NCI-H446 treated with DMSO at 0.1 percent for 48 hours (cell line): ENCODE measurements around the gene DSE.
"Not testable (repeated sequence)": the region's sequence is repeated elsewhere in the genome, so short reads cannot be mapped to it uniquely, and the experiment has no call there.

Experiments used
- DNase-seq: peaks from one replicate; lab custom pipeline; 2025; lab: John Stamatoyannopoulos, UW

The DSE gene

DNA sequence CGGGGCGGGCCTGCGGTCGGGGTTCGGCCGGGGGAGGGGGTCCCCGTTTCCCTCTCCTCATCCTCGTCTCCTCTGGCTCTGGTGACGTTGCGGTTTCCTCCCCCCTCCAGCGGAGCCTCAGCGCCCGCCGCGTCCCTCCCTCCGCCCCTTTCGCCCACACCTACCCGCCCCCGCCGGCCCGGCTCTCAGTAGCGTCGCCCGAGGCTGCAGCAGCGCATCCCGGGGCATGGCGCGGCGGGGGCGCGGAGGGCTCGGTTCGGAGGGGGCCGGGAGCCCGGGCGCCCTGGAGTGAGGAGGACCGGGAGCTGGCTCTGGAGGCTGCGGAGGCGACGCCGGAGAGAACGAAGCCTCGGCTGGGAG lies at the start of gene DSE:
Gene DSE (plus strand): TSS at position 188 of the 360 bp plus-strand sequence. CDS start 28,304 bp downstream, outside the sequence.
- DNase-seq, result no peak

DNA sequence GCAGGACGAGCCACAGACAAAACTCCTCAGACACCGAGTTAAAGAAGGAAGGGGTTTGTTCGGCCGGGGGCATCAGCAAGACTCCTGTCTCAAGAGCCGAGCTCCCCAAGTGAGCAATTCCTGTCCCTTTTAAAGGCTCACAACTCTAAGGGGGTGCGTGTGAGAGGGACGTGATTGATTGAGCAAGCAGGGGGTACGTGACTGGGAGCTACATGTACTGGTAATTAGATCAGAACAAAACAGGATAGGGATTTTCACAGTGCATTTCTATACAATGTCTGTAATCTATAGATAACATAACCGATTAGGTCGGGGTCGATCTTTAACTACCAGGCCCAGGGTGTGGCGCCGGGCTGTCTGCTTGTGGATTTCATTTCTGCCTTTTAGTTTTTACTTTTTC lies 48.8 kb upstream of the DSE start:
- DNase-seq, result not testable (repeated sequence)

- DNase-seq, result no peak
Measured at GRCh38 chr6:116323863-116324262, 46.9 kb upstream of the DSE start.

- not testable (repeated sequence) for DNase-seq
Measured at GRCh38 chr6:116325634-116326132, 45.1 kb upstream of the DSE start.

- no peak for DNase-seq
Measured at GRCh38 chr6:116326181-116326671, 44.5 kb upstream of the DSE start.

DNA sequence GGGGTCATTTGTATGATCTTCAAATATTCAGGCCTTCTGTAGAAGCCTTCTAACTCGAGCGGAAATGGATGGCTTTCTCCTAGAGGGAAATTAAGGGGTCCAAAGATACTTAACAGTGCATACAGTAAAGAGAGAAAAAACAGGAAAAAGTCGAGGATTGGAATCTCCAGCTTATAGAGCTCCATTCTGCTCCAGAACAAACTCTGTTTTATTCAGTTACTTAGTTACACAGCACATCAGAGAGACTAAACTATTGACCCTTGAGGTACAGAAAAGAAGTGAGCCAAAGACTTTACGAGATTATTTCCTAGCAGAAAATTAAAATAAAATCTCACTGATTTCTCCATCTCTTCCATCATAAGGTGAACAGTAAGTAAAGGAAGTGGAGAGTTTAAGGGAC lies 43.8 kb upstream of the DSE start:
- no peak for DNase-seq

- no peak for DNase-seq
Measured at GRCh38 chr6:116327803-116328527, 42.8 kb upstream of the DSE start.

DNA sequence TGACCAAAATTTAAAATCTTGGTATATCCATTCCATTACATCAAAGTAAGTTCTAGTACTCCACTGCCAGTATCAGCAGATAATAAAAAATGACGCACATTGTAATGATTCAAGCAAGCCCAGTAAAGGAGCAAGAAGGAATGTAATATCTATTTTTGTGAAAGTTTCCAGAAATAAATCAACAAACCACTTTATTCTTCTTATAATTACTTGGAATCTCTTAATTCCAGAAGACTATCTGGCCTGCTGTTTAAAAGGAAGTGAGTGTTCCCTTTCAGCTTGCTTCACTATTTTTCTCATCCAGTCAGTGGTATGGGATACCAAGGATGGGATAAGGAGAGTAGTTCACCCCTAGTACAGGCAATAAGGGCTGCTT lies 42.2 kb upstream of the DSE start:
- DNase-seq, result no peak

DNA sequence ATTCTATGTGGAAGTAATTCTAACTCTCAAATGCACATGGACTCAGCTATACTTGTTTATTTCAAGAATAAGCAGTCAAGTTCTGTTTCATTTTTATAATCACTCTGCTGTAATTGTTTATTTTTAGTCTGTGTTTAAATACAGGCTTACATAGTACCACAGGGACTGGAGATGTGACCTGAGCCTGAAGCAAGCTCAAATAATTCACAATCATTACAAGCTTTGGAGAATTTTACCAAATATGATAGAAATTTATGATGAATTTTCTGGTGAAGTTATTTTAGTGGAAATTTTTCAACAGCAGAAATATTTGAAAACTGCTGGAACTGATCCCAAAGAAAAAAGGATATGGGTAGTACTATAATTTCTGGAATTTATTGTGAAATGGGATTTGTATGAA lies 41.6 kb upstream of the DSE start:
- no peak for DNase-seq

GRCh38 chr6:116330511-116330910 lies 40.2 kb upstream of the DSE start:
- no peak for DNase-seq

DNA sequence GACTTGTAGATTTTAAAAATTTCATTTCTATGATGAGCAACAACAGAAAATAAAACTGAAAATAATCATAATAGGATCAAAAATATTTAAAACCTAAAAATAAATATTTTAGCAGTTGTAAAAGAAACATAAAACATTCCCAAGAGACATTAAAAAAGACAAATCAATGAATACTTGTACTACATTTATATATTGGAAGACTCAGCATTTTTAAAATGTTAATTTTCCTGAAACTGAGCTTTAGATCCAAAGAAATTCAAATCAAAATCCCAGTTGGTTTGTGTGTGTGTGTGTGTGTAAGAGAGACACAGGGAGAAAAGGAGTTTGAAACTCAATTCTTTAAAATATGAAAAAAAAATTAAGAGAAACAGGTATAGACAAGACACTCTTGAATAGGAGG lies 38.7 kb upstream of the DSE start:
- no peak for DNase-seq

DNA sequence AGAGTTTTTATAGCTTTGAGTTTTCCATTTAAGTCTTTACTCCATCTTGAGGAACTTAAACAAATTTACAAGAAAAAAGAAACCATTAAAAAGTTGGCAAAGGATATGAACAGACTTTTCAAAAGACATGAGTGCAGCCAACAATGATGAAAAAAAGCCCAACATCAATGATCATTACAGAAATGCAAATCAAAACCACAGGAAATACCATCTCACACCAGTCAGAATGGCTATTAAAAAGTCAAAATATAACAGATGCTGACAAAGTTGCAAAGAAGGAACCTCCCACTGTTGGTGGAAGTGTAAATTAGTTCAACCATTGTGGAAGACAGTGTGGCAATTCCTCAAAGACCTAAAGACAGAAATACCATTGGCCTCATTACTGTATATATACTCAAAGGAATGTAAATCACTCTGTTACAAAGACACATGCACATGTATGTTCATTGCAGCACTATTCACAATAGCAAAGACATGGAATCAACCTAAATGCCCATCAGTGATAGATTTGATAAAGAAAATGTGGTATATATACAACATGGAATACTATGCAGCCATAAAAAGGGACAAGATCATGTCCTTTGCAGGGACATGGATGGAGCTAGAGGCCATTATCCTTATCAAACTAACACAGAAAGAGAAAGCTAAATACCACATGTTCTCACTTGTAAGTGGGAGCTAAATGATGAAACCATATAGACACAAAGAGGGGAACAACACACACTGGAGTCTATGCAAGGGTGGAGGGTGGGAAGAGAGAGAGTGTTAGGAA lies 35.9 kb upstream of the DSE start:
- DNase-seq, result not testable (repeated sequence)

- DNase-seq, result no peak
Measured at GRCh38 chr6:116335612-116336215, 35.0 kb upstream of the DSE start.

- DNase-seq, result no peak
Measured at GRCh38 chr6:116338943-116339342, 31.8 kb upstream of the DSE start.

DNA sequence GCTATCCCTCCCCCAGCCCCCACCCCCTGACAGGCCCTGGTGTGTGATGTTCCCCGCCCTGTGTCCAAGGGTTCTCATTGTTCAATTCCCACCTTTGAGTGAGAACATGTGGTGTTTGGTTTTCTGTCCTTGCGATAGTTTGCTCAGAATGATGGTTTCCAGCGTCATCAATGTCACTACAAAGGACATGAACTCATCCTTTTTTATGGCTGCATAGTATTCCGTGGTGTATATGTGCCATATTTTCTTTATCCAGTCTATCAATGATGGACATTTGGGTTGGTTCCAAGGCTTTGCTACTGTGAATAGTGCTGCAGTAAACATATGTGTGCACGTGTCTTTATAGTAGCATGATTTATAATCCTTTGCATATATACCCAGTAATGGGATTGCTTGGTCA lies 30.1 kb upstream of the DSE start:
- not testable (repeated sequence) for DNase-seq

- DNase-seq, result no peak
Measured at GRCh38 chr6:116349216-116349615, 21.5 kb upstream of the DSE start.

GRCh38 chr6:116351101-116351500 lies 19.6 kb upstream of the DSE start:
- DNase-seq, result no peak

DNA sequence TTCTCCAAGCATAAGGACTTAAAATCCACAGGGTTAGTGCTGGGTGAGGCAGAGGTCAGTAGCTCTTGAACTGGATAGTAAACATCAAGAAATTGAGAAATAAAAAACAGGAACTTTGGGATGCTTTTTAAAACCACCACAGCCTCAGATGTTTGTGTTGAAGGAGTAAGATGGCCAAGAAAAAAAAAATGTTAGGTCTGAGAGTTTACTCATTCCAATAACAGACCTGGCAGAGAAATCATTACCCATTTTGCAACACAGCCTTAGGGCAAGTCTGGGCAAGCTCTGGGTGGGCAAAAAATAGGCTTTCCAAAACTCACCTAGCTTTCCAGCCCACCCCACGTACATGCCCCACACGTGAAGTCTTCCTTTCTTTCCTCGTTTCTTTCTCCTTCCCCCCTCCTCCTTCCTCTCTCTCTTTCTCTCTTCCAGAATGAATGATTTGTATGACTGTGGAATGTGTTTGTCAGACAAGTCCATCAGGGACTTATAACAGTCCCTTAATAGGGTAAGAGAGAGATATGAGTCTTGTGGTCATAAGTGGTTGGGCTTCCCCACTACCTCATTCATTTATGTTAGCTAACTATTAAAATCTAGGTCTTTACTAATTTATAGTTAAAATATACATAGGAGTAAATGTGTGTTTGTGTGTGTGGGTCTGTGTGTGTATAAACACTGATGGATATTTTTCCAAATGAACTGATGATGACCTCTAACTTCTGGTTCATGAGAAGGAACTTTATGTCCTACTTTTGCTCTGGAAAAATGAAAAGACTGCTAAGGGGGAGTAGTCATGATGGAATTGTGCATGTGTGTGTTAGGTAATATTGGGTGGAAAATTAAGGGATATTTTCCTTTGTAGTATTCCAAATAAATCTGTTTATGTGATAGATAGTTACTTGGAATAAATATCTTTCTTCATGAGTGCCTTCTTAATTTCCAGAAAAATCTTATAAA lies 18.0 kb upstream of the DSE start:
- no peak for DNase-seq

GRCh38 chr6:116354236-116354635 lies 16.5 kb upstream of the DSE start:
- DNase-seq, result no peak

- DNase-seq, result no peak
Measured at GRCh38 chr6:116355796-116356195, 15.0 kb upstream of the DSE start.

GRCh38 chr6:116359131-116359530 lies 11.6 kb upstream of the DSE start:
- no peak for DNase-seq

DNA sequence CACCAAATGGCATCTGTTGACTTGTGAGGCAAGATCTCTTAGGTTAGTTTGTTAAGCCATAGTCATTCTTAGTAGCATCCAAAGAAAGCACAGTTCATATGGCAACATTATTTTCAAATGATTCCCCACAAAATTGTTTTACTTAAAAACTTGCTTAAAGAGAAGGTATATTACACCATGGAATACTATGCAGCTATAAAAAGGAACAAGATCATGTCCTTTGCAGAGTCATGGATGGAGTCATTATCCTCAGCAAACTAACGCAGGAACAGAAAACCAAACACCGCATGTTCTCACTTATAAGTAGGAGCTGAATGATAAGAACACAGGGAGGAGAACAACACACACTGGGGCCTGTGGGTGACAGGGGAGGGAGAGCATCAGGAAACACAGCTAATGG lies 10.9 kb upstream of the DSE start:
- no peak for DNase-seq
